Activated T-cell treated with anti-CD3 and anti-CD28 coated beads, Interleukin-2, amount 50 U/mL, for 72 hours (primary cell): ENCODE data around the gene GATA1. TPM values are rescaled to one million over a fixed set of nuclear protein-coding genes. Genes with fewer than 3 reads are reported as not detected.

Source experiments
- ATAC-seq, 2 donors: fragments of 150-1000 bp; cut with Tn5 transposase; replicated peaks in 1 of 2; 2 replicates each; pipeline ENCODE4 v1.10.0; 2021; ENCODE audit warnings: moderate library complexity in 2 of 2, mild to moderate bottlenecking in 1 of 2
- DNase-seq, 2 donors: peaks; one replicate each; pipeline ENCODE4 v3.0.0; 2021 to 2022; ENCODE audit warnings: mixed read lengths in 1 of 2
- H3K27ac Mint-ChIP-seq: one replicate; pipeline ENCODE4 v1.8.0; 2022; ENCODE audit warnings: mild to moderate bottlenecking, moderate library complexity, mixed read lengths
- H3K27me3 Mint-ChIP-seq: one replicate; pipeline ENCODE4 v1.8.0; 2022; ENCODE audit warnings: low read depth, mixed read lengths
- H3K36me3 Mint-ChIP-seq, 2 donors: one replicate each; pipeline ENCODE4 v1.8.0; 2022; ENCODE audit warnings: mixed read lengths in 2 of 2, mild to moderate bottlenecking in 1 of 2; ENCODE audit not compliant: insufficient read depth in 2 of 2
- H3K4me1 Mint-ChIP-seq: one replicate; pipeline ENCODE4 v1.8.0; 2022; ENCODE audit warnings: low read depth, mixed read lengths
- H3K4me3 Mint-ChIP-seq, 2 donors: one replicate each; pipeline ENCODE4 v1.8.0; 2022; ENCODE audit warnings: mild to moderate bottlenecking in 2 of 2, mixed read lengths in 2 of 2, moderate library complexity in 2 of 2
- H3K9me3 Mint-ChIP-seq, 2 donors: one replicate each; pipeline ENCODE4 v1.8.0; 2022; ENCODE audit warnings: mixed read lengths in 2 of 2
- total RNA-seq, 2 donors: library from RNA; stranded (reverse); gene quantifications; one replicate each; pipeline ENCODE4 v1.2.3, GENCODE V29; 2022

The GATA1 gene
- total RNA-seq, 2 donors from 2014 or later, result 0.22 to 0.35 TPM

DNA sequence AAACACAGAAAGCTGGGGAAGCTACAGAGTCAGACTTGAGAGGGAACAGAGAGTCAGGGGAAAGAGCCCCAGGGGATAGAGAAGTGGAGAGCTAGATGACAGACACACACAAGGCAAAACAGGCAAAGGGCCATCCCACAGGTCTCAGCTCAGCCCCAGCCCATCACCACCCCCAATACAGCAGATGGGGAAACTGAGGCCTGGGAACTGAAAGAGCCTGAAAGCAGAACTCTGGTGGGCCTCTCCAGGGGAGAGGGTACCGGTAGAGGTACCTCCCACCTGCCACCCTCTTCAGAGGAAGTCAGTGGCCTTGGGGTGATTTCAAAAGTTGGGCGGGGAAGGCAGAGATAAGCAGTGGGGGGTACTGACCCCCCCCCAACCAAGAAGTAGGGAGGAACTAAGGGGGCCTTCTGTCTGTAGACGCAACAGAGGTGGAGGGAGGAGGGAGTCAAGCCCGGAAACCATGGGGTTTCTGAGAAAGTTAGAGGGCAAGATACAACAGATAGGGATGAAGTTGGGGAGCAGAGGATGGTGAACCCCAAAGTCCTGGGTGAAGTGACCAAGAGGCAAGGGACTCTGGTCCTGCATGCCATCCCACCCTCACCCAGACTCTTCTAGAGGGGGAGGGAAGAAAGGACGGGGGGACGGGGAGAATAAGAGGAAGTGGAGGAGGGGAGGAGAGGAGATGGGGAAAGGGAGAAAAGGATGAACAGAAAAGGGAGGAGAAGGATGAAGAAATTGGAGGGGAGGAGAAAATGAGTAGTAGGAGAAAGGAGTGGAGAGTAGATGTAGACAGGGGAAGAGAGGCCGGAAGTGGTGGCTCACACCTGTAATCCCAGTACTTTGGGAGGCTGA is 3.2 kb downstream of the GATA1 start:
- peaks cover 7% of the 10 kb centered on the region for H3K4me1 Mint-ChIP-seq
- DNase-seq, result no peak
- H3K27ac Mint-ChIP-seq, result peak overlapping the region; percentile 24
- no peaks in the 10 kb centered on the region for H3K9me3 Mint-ChIP-seq
- ATAC-seq, result no peak
- H3K4me3 Mint-ChIP-seq, result no peak overlapping the region
- no peaks in the 10 kb centered on the region for H3K36me3 Mint-ChIP-seq
- H3K27me3 Mint-ChIP-seq, result peaks cover 37% of the 10 kb centered on the region

DNA sequence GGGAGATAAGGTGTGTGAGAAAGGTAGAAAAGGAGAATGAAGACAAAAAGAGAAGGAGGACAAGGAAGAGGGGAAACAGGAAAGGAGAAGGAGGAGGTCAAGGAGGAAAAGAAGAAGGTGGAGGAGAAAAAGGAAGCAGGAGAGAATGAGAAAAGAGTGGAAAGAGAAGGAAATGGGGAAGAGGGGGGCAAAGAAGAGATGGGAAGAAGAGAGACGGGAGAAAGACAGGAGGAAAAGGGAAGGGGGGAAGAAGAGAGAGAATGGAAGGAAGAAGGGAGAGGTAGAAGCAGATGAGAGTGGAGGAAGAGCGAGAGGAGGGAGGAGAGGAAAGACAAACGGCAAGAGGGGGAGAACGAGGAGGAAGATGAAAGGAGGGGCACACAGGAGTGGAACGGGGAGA is 4.1 kb downstream of the GATA1 start:
- H3K27ac Mint-ChIP-seq, result no peak overlapping the region

DNA sequence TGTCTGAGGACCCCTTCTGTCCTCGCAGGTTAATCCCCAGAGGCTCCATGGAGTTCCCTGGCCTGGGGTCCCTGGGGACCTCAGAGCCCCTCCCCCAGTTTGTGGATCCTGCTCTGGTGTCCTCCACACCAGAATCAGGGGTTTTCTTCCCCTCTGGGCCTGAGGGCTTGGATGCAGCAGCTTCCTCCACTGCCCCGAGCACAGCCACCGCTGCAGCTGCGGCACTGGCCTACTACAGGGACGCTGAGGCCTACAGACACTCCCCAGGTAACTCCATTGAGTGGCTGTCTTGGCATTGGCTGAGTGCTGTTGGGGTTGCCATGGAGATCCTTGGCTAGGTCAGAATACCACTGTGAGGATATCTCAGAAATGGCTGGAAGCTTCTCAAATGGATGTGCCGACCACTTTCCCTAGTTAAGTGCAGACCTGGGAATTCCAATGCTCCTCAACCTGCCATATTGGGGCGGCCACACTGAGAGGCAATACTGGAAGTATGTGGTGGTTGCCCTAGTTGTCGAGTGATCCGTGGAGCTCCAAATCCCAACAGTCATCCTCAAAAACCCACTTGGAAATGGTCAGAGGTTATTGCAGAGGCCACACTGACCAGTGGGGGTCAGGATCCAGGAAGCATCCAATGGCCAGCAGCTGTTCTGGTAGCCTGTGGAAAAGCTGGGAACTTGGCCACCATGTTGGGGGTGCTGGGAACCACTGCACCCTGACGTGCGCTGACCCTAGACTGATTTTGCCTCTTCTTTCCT is 4.9 kb downstream of the GATA1 start:
- ATAC-seq, result no peak
- no peak overlapping the region for H3K4me3 Mint-ChIP-seq
- peaks cover 37% of the 10 kb centered on the region for H3K27me3 Mint-ChIP-seq
- H3K27ac Mint-ChIP-seq, result no peak overlapping the region
- H3K36me3 Mint-ChIP-seq, result no peaks in the 10 kb centered on the region
- no peaks in the 10 kb centered on the region for H3K9me3 Mint-ChIP-seq
- DNase-seq, result no peak
- peaks cover 7% of the 10 kb centered on the region for H3K4me1 Mint-ChIP-seq

More for the DNA sequence above, 4.1 kb downstream of the GATA1 start:
- peaks cover 37% of the 10 kb centered on the region for H3K27me3 Mint-ChIP-seq
- no peak overlapping the region for H3K4me3 Mint-ChIP-seq
- H3K36me3 Mint-ChIP-seq, result no peaks in the 10 kb centered on the region
- DNase-seq (no peak), ATAC-seq (no peak)
- no peaks in the 10 kb centered on the region for H3K9me3 Mint-ChIP-seq
- peaks cover 7% of the 10 kb centered on the region for H3K4me1 Mint-ChIP-seq

DNA sequence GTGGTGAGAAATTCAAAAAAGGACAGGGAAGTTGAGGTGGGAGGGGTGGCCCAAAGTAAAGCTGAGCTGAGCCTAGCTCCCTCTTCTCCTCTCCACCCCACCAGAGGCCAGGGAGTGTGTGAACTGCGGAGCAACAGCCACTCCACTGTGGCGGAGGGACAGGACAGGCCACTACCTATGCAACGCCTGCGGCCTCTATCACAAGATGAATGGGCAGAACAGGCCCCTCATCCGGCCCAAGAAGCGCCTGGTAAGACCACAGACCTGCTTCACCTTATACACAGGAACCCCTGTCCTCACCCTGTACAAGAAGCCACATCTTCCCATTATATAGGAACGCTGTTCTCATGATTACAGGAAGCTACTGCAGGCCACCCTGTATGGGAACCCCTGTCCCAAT is 5.8 kb downstream of the GATA1 start:
- DNase-seq (no peak), ATAC-seq (no peak)
- Mint-ChIP-seq H3K4me3 (no peak overlapping the region), H3K27me3 (peaks cover 30% of the 10 kb centered on the region), H3K9me3 (no peaks in the 10 kb centered on the region), H3K27ac (no peak overlapping the region), H3K36me3 (no peaks in the 10 kb centered on the region), H3K4me1 (peaks cover 7% of the 10 kb centered on the region)

DNA sequence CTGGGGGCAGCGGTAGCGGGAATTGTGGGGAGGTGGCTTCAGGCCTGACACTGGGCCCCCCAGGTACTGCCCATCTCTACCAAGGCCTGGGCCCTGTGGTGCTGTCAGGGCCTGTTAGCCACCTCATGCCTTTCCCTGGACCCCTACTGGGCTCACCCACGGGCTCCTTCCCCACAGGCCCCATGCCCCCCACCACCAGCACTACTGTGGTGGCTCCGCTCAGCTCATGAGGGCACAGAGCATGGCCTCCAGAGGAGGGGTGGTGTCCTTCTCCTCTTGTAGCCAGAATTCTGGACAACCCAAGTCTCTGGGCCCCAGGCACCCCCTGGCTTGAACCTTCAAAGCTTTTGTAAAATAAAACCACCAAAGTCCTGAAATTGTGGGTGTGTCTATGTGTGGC is 7.5 kb downstream of the GATA1 start:
- Mint-ChIP-seq H3K27me3 (peaks cover 19% of the 10 kb centered on the region), H3K27ac (no peak overlapping the region), H3K36me3 (no peaks in the 10 kb centered on the region), H3K4me3 (no peak overlapping the region), H3K9me3 (no peaks in the 10 kb centered on the region), H3K4me1 (peaks cover 7% of the 10 kb centered on the region)
- ATAC-seq, result no peak
- DNase-seq, result no peak

DNA sequence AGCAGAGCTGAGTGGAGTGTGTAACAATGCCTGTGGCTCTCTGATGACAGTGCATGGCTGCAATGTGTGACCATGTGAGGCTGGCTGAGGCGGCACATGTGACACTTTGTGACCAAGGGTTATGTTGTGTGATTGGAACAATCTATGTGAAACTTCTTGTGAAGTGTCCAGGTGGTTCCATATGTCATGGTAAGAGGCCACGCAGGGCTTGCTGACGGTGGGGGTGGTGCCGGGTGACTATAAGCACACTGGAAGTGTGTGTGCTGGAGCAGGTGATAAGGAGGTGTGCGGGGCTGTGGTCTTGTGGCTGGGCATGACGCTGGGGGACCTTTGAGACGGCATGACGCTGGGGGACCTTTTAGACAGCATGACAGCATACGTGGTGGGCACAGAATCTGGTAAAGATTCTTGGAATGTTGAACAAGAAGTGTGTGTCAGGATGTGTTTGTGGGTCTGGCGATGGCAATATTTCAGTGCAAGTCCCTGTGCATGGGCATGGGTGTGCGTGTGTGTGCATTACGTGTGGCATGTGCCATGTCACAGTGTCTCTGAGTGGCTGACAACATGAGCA is 8.0 kb downstream of the GATA1 start:
- no peak for ATAC-seq
- DNase-seq, result no peak
- H3K27ac Mint-ChIP-seq, result no peak overlapping the region
- H3K36me3 Mint-ChIP-seq, result no peaks in the 10 kb centered on the region
- peaks cover 15% of the 10 kb centered on the region for H3K27me3 Mint-ChIP-seq
- no peaks in the 10 kb centered on the region for H3K9me3 Mint-ChIP-seq
- no peak overlapping the region for H3K4me3 Mint-ChIP-seq
- H3K4me1 Mint-ChIP-seq, result peaks cover 5% of the 10 kb centered on the region

DNA sequence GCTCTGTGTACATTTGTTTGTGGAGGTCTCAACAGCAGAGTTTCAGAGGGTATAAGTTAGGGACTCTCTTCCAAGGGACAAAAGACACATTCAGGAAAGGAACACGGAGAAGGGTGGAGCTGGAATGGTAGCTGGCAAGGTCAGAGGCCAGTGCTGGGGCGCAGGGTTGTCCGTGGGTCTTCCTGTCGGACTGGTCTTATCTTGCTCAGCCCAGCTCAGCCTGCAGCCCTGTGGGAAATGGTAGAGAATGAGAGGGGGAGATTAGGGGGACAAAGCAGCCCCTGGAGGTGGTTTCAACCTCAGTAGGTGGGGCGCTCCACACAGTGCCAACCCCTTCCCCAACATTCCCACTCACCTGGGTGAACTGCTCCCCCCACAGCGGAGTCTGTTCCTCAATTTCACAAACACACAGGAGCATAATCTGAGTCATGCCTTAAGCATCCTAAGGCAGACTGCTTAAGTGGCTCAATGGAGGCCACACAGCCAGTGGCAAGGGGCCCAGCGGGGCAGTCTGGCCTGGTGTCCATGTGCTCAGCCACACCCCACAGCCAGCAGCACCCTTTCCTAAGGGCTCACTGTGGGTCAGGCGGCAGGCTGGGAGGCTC is 8.6 kb downstream of the GATA1 start:
- H3K36me3 Mint-ChIP-seq, result no peaks in the 10 kb centered on the region
- ATAC-seq (no peak), DNase-seq (no peak)
- peaks cover 10% of the 10 kb centered on the region for H3K27me3 Mint-ChIP-seq
- no peak overlapping the region for H3K4me3 Mint-ChIP-seq
- H3K27ac Mint-ChIP-seq, result no peak overlapping the region
- H3K4me1 Mint-ChIP-seq, result peaks cover 2% of the 10 kb centered on the region
- H3K9me3 Mint-ChIP-seq, result no peaks in the 10 kb centered on the region

DNA sequence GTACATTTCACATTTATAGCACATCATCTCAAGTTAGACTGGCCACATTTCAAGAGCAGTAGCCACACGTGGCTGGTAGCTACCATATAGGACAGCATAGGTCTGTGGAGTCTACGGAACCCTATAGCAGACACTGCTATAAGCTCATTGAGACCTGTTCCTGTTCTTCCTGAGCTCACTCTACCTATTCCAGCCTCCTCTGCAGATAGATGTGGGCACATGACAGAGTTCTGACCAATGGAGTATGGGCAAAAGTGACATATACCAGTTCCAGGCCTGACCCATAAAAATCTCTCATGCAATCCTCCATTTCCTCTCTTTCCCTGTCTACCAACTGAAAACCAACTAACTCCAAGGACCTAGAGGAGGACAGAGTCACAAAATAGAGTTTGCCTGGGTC is 11.9 kb downstream of the GATA1 start:
- Mint-ChIP-seq H3K27me3 (peaks cover 6% of the 10 kb centered on the region), H3K27ac (no peak overlapping the region), H3K9me3 (no peaks in the 10 kb centered on the region), H3K4me1 (peaks cover 17% of the 10 kb centered on the region), H3K36me3 (peaks cover 4 to 5% of the 10 kb centered on the region in 2 donors), H3K4me3 (no peak overlapping the region)
- ATAC-seq (no peak), DNase-seq (no peak)

DNA sequence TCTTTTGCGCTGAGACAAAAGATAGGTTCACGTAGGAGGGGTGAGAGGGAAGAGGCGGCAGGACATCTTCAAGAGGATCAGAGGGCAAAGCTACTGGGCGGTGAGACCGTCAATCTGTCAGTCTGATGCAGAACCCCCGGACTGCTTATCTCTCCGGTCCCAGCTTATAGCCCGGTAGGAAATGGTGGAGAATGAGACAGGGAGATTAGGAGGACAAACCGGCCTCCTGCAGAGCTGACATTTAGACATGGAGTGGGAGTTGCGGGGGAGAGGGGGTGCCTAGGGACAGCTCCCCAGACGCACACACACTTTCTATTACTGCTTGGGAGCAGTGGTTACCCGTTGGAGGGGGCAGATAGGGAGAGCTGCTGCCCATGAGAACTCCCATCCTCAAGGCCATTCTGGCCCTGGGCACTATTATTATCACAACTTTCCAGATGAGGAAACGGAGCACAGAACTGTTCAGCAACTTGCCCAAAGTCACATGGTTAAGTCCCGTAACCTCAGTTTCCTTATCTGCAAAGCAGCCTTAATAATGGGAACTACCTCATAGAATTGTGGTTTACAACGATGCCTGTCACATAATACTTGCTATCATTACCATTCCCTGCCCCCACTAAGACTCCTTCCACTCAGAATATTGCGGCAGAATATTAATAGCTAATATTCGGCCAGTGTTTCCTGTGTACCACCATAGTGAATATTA is 14.3 kb downstream of the GATA1 start:
- no peaks in the 10 kb centered on the region for H3K9me3 Mint-ChIP-seq
- H3K4me1 Mint-ChIP-seq, result peaks cover 19% of the 10 kb centered on the region
- peaks cover 9% of the 10 kb centered on the region in 2 donors for H3K36me3 Mint-ChIP-seq
- H3K27ac Mint-ChIP-seq, result peak overlapping the region; percentile 98
- DNase-seq (no peak), ATAC-seq (no peak)
- peak overlapping the region; percentile 96 to 97 for H3K4me3 Mint-ChIP-seq
- peaks cover 18% of the 10 kb centered on the region for H3K27me3 Mint-ChIP-seq

DNA sequence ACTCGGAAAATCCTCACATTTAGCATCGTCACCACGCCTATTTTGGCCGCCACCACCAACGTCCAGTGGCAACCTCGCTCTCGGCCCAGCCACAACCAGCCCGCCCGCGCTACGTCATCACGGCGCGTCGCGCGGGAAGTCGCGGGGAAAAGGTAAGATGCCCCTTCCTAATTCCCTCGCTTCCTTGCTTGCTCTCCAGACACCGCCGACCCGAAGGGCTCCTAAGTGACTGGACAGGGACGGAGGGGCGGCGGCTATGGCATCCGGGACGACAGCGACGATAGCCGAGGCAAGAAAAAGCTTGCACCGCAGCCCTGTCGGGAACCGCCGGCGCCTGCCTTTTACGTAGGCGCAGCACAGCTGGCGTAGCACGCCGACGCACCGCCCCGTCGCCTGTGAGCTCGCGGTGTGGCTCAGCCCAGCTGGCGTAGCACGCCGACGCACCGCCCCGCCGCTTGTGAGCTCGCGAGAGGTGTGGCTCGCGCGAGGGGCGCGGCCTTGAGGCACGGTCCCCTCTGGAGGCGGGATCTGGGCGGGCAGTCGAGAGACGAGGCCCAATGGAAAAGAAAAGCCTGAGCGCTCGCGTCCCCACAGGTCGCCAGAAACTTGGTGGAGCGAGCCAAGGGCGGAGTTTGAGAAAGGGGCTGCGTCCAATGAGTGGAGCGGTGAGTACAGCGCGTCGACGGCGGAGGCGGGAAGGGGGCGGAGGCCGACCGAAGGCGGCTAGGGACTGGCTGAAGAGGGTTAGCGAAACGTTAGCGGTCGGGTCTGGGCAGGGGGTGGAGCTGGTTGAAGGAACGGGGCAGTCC is 15.1 kb downstream of the GATA1 start, which contains the start of gene HDAC6:
HDAC6 (plus strand) TSS at position 788 of the 809 bp plus-strand sequence. CDS start 626 bp downstream, outside the sequence.
- H3K27ac Mint-ChIP-seq, result peak within 1 kb of the TSS; percentile 98
- H3K36me3 Mint-ChIP-seq, result peaks cover 9% of the 10 kb centered on the region in 2 donors
- peaks cover 26% of the 10 kb centered on the region for H3K4me1 Mint-ChIP-seq
- peak within 1 kb of the TSS; percentile 96 to 97 for H3K4me3 Mint-ChIP-seq
- peaks cover 18% of the 10 kb centered on the region for H3K27me3 Mint-ChIP-seq
- DNase-seq (peak; percentile 93 to 96), ATAC-seq (peak; percentile 86 to 88)
- no peaks in the 10 kb centered on the region for H3K9me3 Mint-ChIP-seq

DNA sequence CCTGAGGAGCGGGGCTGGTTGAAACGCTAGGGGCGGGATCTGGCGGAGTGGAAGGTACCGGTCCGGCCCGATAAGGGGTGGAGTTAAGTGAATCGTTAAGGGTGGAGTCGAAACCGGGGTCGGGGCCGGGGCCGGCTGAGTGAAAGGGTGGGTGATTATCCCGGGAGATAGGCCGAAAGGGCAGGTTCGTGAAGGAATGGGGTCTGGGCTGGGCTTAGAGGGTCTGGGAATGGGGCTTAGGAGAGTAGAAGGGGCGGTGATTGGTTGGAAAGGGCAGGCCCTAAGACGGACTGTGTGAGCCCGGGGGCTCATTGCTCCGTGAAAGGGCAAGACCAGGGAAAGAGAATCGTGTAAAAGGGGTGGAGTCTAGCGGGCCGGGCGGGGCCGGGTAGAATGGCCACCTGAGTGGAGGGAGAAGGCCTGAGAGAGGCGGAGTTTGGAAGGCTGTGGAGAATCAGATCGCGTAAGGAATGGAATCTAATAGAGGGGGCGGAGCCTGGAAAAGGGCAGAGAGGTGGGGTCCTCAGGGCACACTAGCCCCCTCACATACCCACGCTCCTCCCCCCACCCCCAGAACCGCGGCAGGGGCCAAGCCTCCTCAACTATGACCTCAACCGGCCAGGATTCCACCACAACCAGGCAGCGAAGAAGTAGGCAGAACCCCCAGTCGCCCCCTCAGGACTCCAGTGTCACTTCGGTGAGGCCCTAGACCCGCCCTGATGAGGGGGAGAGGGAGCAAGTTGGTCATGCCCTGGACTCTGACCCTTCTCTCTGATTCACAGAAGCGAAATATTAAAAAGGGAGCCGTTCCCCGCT is 15.9 kb downstream of the GATA1 start:
- peak; percentile 80 for DNase-seq
- Mint-ChIP-seq H3K36me3 (peaks cover 9% of the 10 kb centered on the region in 2 donors), H3K4me3 (peak overlapping the region; percentile 96 to 97), H3K27me3 (peaks cover 17% of the 10 kb centered on the region), H3K9me3 (no peaks in the 10 kb centered on the region), H3K27ac (peak overlapping the region; percentile 96), H3K4me1 (peaks cover 33% of the 10 kb centered on the region)
- peak; percentile 50 to 59 for ATAC-seq
